ENCODE measurements around the gene SLC24A2.
A peak's percentile ranks its signal among the peaks of the same experiment; 100 is the strongest.

SLC24A2 gene

GRCh38 chr9:19799784-19800183, 10.9 kb upstream of the SLC24A2 start:
- Histone ChIP-seq H3K27ac (ENCODE audit: insufficient read depth, low read depth, low read length, poor library complexity, severe bottlenecking) (peak overlapping the region; percentile 79), H3K9me3 (ENCODE audit: control insufficient read depth, low read length) (no peaks in the 10 kb centered on the region), H3K36me3 (ENCODE audit: control insufficient read depth, insufficient read depth, low read length) (no peaks in the 10 kb centered on the region), H3K27me3 (ENCODE audit: control insufficient read depth, insufficient read depth, low read length, poor library complexity, severe bottlenecking) (no peaks in the 10 kb centered on the region), H3K4me1 (ENCODE audit: control insufficient read depth, insufficient read depth, low read length) (peaks cover 10% of the 10 kb centered on the region), H3K4me3 (ENCODE audit: insufficient read depth, low read depth, low read length) (no peak overlapping the region)
- WGBS, 2 experiments, result 27 to 33% methylated on average over 3 of the region's 3 CpGs

- H3K27me3 ChIP-seq (ENCODE audit: control insufficient read depth, insufficient read depth, low read length, poor library complexity, severe bottlenecking), result peaks cover 34% of the 10 kb centered on the region
- no peaks in the 10 kb centered on the region for H3K9me3 ChIP-seq (ENCODE audit: control insufficient read depth, low read length)
- H3K36me3 ChIP-seq (ENCODE audit: control insufficient read depth, insufficient read depth, low read length), result no peaks in the 10 kb centered on the region
- peaks cover 7% of the 10 kb centered on the region for H3K4me1 ChIP-seq (ENCODE audit: control insufficient read depth, insufficient read depth, low read length)
- no peak overlapping the region for H3K27ac ChIP-seq (ENCODE audit: insufficient read depth, low read depth, low read length, poor library complexity, severe bottlenecking)
- WGBS, 2 experiments, result 0% methylated on average over 24 of the region's 24 CpGs
- peak overlapping the region; percentile 50 for H3K4me3 ChIP-seq (ENCODE audit: insufficient read depth, low read depth, low read length)
These were observed 685 bp downstream of the SLC24A2 start for GRCh38 chr9:19788152-19788551.

- Histone ChIP-seq H3K27ac (ENCODE audit: insufficient read depth, low read depth, low read length, poor library complexity, severe bottlenecking) (no peak overlapping the region), H3K4me3 (ENCODE audit: insufficient read depth, low read depth, low read length) (peak overlapping the region; percentile 50)
- 50 to 55% methylated on average over 3 to 4 of the region's 4 CpGs for WGBS, 2 experiments
These were observed 1.2 kb downstream of the SLC24A2 start for GRCh38 chr9:19787672-19788071.

GRCh38 chr9:19785230-19785629, 3.6 kb downstream of the SLC24A2 start:
- Histone ChIP-seq H3K36me3 (ENCODE audit: control insufficient read depth, insufficient read depth, low read length) (no peaks in the 10 kb centered on the region), H3K27me3 (ENCODE audit: control insufficient read depth, insufficient read depth, low read length, poor library complexity, severe bottlenecking) (peaks cover 34% of the 10 kb centered on the region), H3K4me3 (ENCODE audit: insufficient read depth, low read depth, low read length) (no peak overlapping the region), H3K27ac (ENCODE audit: insufficient read depth, low read depth, low read length, poor library complexity, severe bottlenecking) (no peak overlapping the region), H3K9me3 (ENCODE audit: control insufficient read depth, low read length) (no peaks in the 10 kb centered on the region), H3K4me1 (ENCODE audit: control insufficient read depth, insufficient read depth, low read length) (peaks cover 7% of the 10 kb centered on the region)
- 68 to 100% methylated on average over 1 of the region's 1 CpG for WGBS, 2 experiments

More at GRCh38 chr9:19787672-19788071, 1.2 kb downstream of the SLC24A2 start:
- no peaks in the 10 kb centered on the region for H3K9me3 ChIP-seq (ENCODE audit: control insufficient read depth, low read length)
- H3K27me3 ChIP-seq (ENCODE audit: control insufficient read depth, insufficient read depth, low read length, poor library complexity, severe bottlenecking), result peaks cover 34% of the 10 kb centered on the region
- H3K4me1 ChIP-seq (ENCODE audit: control insufficient read depth, insufficient read depth, low read length), result peaks cover 7% of the 10 kb centered on the region
- no peaks in the 10 kb centered on the region for H3K36me3 ChIP-seq (ENCODE audit: control insufficient read depth, insufficient read depth, low read length)

- Histone ChIP-seq H3K27ac (ENCODE audit: insufficient read depth, low read depth, low read length, poor library complexity, severe bottlenecking) (no peak overlapping the region), H3K27me3 (ENCODE audit: control insufficient read depth, insufficient read depth, low read length, poor library complexity, severe bottlenecking) (peaks cover 26% of the 10 kb centered on the region), H3K9me3 (ENCODE audit: control insufficient read depth, low read length) (no peaks in the 10 kb centered on the region), H3K36me3 (ENCODE audit: control insufficient read depth, insufficient read depth, low read length) (no peaks in the 10 kb centered on the region), H3K4me3 (ENCODE audit: insufficient read depth, low read depth, low read length) (no peak overlapping the region), H3K4me1 (ENCODE audit: control insufficient read depth, insufficient read depth, low read length) (peaks cover 7% of the 10 kb centered on the region)
- 90 to 94% methylated on average over 4 of the region's 4 CpGs for WGBS, 2 experiments
These were observed 4.7 kb downstream of the SLC24A2 start for GRCh38 chr9:19784136-19784535.

- H3K36me3 ChIP-seq (ENCODE audit: control insufficient read depth, insufficient read depth, low read length), result no peaks in the 10 kb centered on the region
- peaks cover 7% of the 10 kb centered on the region for H3K4me1 ChIP-seq (ENCODE audit: control insufficient read depth, insufficient read depth, low read length)
- no peaks in the 10 kb centered on the region for H3K9me3 ChIP-seq (ENCODE audit: control insufficient read depth, low read length)
- WGBS, 2 experiments, result 88 to 100% methylated on average over 2 of the region's 2 CpGs
- H3K4me3 ChIP-seq (ENCODE audit: insufficient read depth, low read depth, low read length), result no peak overlapping the region
- H3K27ac ChIP-seq (ENCODE audit: insufficient read depth, low read depth, low read length, poor library complexity, severe bottlenecking), result no peak overlapping the region
- peaks cover 19% of the 10 kb centered on the region for H3K27me3 ChIP-seq (ENCODE audit: control insufficient read depth, insufficient read depth, low read length, poor library complexity, severe bottlenecking)
These were observed 5.3 kb downstream of the SLC24A2 start for GRCh38 chr9:19783500-19783899.

GRCh38 chr9:19782005-19782404, 6.8 kb downstream of the SLC24A2 start:
- H3K27me3 ChIP-seq (ENCODE audit: control insufficient read depth, insufficient read depth, low read length, poor library complexity, severe bottlenecking), result peaks cover 4% of the 10 kb centered on the region

GRCh38 chr9:19781240-19781639, 7.6 kb downstream of the SLC24A2 start:
- H3K27ac ChIP-seq (ENCODE audit: insufficient read depth, low read depth, low read length, poor library complexity, severe bottlenecking), result no peak overlapping the region
- 90 to 100% methylated on average over 1 to 2 of the region's 2 CpGs for WGBS, 2 experiments

More at GRCh38 chr9:19782005-19782404, 6.8 kb downstream of the SLC24A2 start:
- H3K4me1 ChIP-seq (ENCODE audit: control insufficient read depth, insufficient read depth, low read length), result no peaks in the 10 kb centered on the region
- no peak overlapping the region for H3K4me3 ChIP-seq (ENCODE audit: insufficient read depth, low read depth, low read length)
- no peaks in the 10 kb centered on the region for H3K36me3 ChIP-seq (ENCODE audit: control insufficient read depth, insufficient read depth, low read length)
- no peak overlapping the region for H3K27ac ChIP-seq (ENCODE audit: insufficient read depth, low read depth, low read length, poor library complexity, severe bottlenecking)
- 44 to 51% methylated on average over 3 of the region's 3 CpGs for WGBS, 2 experiments
- H3K9me3 ChIP-seq (ENCODE audit: control insufficient read depth, low read length), result no peaks in the 10 kb centered on the region

GRCh38 chr9:19771446-19771845, 17.4 kb downstream of the SLC24A2 start:
- H3K36me3 ChIP-seq (ENCODE audit: control insufficient read depth, insufficient read depth, low read length), result no peaks in the 10 kb centered on the region
- no peaks in the 10 kb centered on the region for H3K27me3 ChIP-seq (ENCODE audit: control insufficient read depth, insufficient read depth, low read length, poor library complexity, severe bottlenecking)
- WGBS, 2 experiments, result 95 to 99% methylated on average over 4 of the region's 4 CpGs
- H3K4me3 ChIP-seq (ENCODE audit: insufficient read depth, low read depth, low read length), result no peak overlapping the region
- H3K9me3 ChIP-seq (ENCODE audit: control insufficient read depth, low read length), result no peaks in the 10 kb centered on the region
- no peak overlapping the region for H3K27ac ChIP-seq (ENCODE audit: insufficient read depth, low read depth, low read length, poor library complexity, severe bottlenecking)
- H3K4me1 ChIP-seq (ENCODE audit: control insufficient read depth, insufficient read depth, low read length), result no peaks in the 10 kb centered on the region

More at GRCh38 chr9:19781240-19781639, 7.6 kb downstream of the SLC24A2 start:
- H3K4me3 ChIP-seq (ENCODE audit: insufficient read depth, low read depth, low read length), result no peak overlapping the region
- H3K27me3 ChIP-seq (ENCODE audit: control insufficient read depth, insufficient read depth, low read length, poor library complexity, severe bottlenecking), result no peaks in the 10 kb centered on the region
- no peaks in the 10 kb centered on the region for H3K9me3 ChIP-seq (ENCODE audit: control insufficient read depth, low read length)
- no peaks in the 10 kb centered on the region for H3K4me1 ChIP-seq (ENCODE audit: control insufficient read depth, insufficient read depth, low read length)
- no peaks in the 10 kb centered on the region for H3K36me3 ChIP-seq (ENCODE audit: control insufficient read depth, insufficient read depth, low read length)

GRCh38 chr9:19770973-19771372, 17.9 kb downstream of the SLC24A2 start:
- Histone ChIP-seq H3K9me3 (ENCODE audit: control insufficient read depth, low read length) (no peaks in the 10 kb centered on the region), H3K36me3 (ENCODE audit: control insufficient read depth, insufficient read depth, low read length) (no peaks in the 10 kb centered on the region), H3K4me1 (ENCODE audit: control insufficient read depth, insufficient read depth, low read length) (no peaks in the 10 kb centered on the region), H3K27me3 (ENCODE audit: control insufficient read depth, insufficient read depth, low read length, poor library complexity, severe bottlenecking) (no peaks in the 10 kb centered on the region), H3K27ac (ENCODE audit: insufficient read depth, low read depth, low read length, poor library complexity, severe bottlenecking) (no peak overlapping the region), H3K4me3 (ENCODE audit: insufficient read depth, low read depth, low read length) (no peak overlapping the region)
- WGBS, 2 experiments, result 92 to 94% methylated on average over 4 to 5 of the region's 5 CpGs

- H3K4me3 ChIP-seq (ENCODE audit: insufficient read depth, low read depth, low read length), result no peak overlapping the region
- no peaks in the 10 kb centered on the region for H3K9me3 ChIP-seq (ENCODE audit: control insufficient read depth, low read length)
- no peak overlapping the region for H3K27ac ChIP-seq (ENCODE audit: insufficient read depth, low read depth, low read length, poor library complexity, severe bottlenecking)
- no peaks in the 10 kb centered on the region for H3K4me1 ChIP-seq (ENCODE audit: control insufficient read depth, insufficient read depth, low read length)
- H3K36me3 ChIP-seq (ENCODE audit: control insufficient read depth, insufficient read depth, low read length), result no peaks in the 10 kb centered on the region
- H3K27me3 ChIP-seq (ENCODE audit: control insufficient read depth, insufficient read depth, low read length, poor library complexity, severe bottlenecking), result no peaks in the 10 kb centered on the region
- WGBS, 2 experiments, result 88 to 93% methylated on average over 3 of the region's 3 CpGs
These were observed 19.6 kb downstream of the SLC24A2 start for GRCh38 chr9:19769213-19769612.

All from ectodermal cell (in vitro differentiated cells).